Neural cell (in vitro differentiated cells): ENCODE measurements around the gene DOCK2.

Source experiments
- EP300 ChIP-seq: fragments of 450-650 bp; conservative IDR thresholded peaks from 2 replicates; pipeline ENCODE4 v1.6.1; 2014; ENCODE audit warnings: antibody characterized with exemption, mild to moderate bottlenecking, moderate library complexity; ENCODE audit not compliant: poor library complexity, severe bottlenecking
- EZH2 ChIP-seq: fragments of 200-600, 300-800 bp; shearing (Covaris generic), sonication (generic); IDR thresholded peaks from 2 replicates; pipeline ENCODE4 v1.6.1; 2014; ENCODE audit warnings: antibody characterized with exemption, low read length, borderline replicate concordance, mild to moderate bottlenecking; ENCODE audit not compliant: insufficient read depth, poor library complexity, severe bottlenecking
- MXI1 ChIP-seq: fragments of 450-650 bp; conservative IDR thresholded peaks from 2 replicates; pipeline ENCODE4 v1.6.1; 2014; ENCODE audit warnings: antibody characterized with exemption, mild to moderate bottlenecking; ENCODE audit not compliant: poor library complexity, severe bottlenecking
- POLR2AphosphoS5 ChIP-seq: IDR thresholded peaks from 2 replicates; pipeline ENCODE4 v1.6.1; 2012
- RAD21 ChIP-seq: fragments of 450-650 bp; conservative IDR thresholded peaks from 2 replicates; pipeline ENCODE4 v1.6.1; 2014; ENCODE audit warnings: antibody characterized with exemption, mild to moderate bottlenecking, moderate library complexity
- SMC3 ChIP-seq: fragments of 450-650 bp; conservative IDR thresholded peaks from 2 replicates; pipeline ENCODE4 v1.6.1; 2014; ENCODE audit warnings: antibody characterized with exemption, mild to moderate bottlenecking, moderate library complexity; ENCODE audit not compliant: poor library complexity
- TAF1 ChIP-seq: IDR thresholded peaks from 2 replicates; pipeline ENCODE4 v1.6.1; 2012; ENCODE audit warnings: low read depth
- TF ChIP-seq, protein P1 (sequence below): fragments of 450-650 bp; IDR thresholded peaks from 2 replicates; pipeline ENCODE4 v1.5.1; 2014; ENCODE audit warnings: antibody characterized with exemption, mild to moderate bottlenecking, moderate library complexity; ENCODE audit not compliant: poor library complexity, severe bottlenecking
- TF ChIP-seq, protein P2 (sequence below): IDR thresholded peaks from 2 replicates; pipeline ENCODE4 v1.6.1; 2012; ENCODE audit warnings: borderline replicate concordance

DNA sequence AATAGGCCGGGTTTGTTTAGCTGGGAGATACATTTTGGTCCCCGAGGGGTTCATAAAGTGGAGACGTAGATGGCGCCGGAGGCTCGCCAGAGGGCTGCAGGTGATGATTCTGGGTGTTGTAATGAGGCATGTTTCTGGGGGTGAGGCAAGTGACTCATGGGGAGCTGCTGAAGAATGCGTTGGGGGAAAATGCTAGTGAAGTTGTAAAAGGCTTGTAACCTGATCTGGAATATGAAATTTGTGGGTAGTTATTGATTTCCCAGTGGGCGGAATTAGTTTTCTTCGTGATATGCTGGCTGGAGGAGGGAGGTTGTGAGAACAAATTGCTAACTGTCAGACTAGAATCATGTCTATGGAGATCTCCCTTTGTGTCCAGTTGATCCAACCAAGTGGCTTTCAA, 158.3 kb downstream of the DOCK2 start:
- TF ChIP-seq, protein P1, sequence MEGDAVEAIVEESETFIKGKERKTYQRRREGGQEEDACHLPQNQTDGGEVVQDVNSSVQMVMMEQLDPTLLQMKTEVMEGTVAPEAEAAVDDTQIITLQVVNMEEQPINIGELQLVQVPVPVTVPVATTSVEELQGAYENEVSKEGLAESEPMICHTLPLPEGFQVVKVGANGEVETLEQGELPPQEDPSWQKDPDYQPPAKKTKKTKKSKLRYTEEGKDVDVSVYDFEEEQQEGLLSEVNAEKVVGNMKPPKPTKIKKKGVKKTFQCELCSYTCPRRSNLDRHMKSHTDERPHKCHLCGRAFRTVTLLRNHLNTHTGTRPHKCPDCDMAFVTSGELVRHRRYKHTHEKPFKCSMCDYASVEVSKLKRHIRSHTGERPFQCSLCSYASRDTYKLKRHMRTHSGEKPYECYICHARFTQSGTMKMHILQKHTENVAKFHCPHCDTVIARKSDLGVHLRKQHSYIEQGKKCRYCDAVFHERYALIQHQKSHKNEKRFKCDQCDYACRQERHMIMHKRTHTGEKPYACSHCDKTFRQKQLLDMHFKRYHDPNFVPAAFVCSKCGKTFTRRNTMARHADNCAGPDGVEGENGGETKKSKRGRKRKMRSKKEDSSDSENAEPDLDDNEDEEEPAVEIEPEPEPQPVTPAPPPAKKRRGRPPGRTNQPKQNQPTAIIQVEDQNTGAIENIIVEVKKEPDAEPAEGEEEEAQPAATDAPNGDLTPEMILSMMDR: no peak
- TF ChIP-seq EZH2 (no peak), POLR2AphosphoS5 (no peak), TAF1 (no peak), MXI1 (no peak), SMC3 (no peak), RAD21 (no peak), EP300 (no peak)
- TF ChIP-seq, protein P2, sequence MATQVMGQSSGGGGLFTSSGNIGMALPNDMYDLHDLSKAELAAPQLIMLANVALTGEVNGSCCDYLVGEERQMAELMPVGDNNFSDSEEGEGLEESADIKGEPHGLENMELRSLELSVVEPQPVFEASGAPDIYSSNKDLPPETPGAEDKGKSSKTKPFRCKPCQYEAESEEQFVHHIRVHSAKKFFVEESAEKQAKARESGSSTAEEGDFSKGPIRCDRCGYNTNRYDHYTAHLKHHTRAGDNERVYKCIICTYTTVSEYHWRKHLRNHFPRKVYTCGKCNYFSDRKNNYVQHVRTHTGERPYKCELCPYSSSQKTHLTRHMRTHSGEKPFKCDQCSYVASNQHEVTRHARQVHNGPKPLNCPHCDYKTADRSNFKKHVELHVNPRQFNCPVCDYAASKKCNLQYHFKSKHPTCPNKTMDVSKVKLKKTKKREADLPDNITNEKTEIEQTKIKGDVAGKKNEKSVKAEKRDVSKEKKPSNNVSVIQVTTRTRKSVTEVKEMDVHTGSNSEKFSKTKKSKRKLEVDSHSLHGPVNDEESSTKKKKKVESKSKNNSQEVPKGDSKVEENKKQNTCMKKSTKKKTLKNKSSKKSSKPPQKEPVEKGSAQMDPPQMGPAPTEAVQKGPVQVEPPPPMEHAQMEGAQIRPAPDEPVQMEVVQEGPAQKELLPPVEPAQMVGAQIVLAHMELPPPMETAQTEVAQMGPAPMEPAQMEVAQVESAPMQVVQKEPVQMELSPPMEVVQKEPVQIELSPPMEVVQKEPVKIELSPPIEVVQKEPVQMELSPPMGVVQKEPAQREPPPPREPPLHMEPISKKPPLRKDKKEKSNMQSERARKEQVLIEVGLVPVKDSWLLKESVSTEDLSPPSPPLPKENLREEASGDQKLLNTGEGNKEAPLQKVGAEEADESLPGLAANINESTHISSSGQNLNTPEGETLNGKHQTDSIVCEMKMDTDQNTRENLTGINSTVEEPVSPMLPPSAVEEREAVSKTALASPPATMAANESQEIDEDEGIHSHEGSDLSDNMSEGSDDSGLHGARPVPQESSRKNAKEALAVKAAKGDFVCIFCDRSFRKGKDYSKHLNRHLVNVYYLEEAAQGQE: no peak
